Mesenchymal stem cell (in vitro differentiated cells and primary cell): ENCODE measurements around the gene DCDC1.

Experiments used
- DNase-seq: peaks from one replicate; pipeline ENCODE4 v3.0.0-alpha.2; 2013
- H2AFZ ChIP-seq: one replicate; pipeline ENCODE4 v1.6.1; 2013; ENCODE audit warnings: low read depth, mild to moderate bottlenecking, control low read depth, inconsistent platforms, low read length, moderate library complexity
- H2AK5ac ChIP-seq: 2 replicates; pipeline ENCODE4 v1.6.1; 2013; ENCODE audit warnings: low read length, moderate library complexity, mild to moderate bottlenecking, inconsistent platforms; ENCODE audit not compliant: severe bottlenecking
- H2BK120ac ChIP-seq: one replicate; pipeline ENCODE4 v1.6.1; 2013; ENCODE audit warnings: low read depth, mild to moderate bottlenecking, inconsistent platforms, low read length, moderate library complexity
- H2BK12ac ChIP-seq, 2 experiments: one replicate each; pipeline ENCODE4 v1.6.1; 2013; ENCODE audit warnings: inconsistent platforms in 2 of 2, low read length in 2 of 2, mild to moderate bottlenecking in 2 of 2, moderate library complexity in 2 of 2, control low read depth in 1 of 2
- H2BK15ac ChIP-seq: one replicate; pipeline ENCODE4 v1.6.1; 2013; ENCODE audit warnings: mild to moderate bottlenecking, low read depth, inconsistent platforms; ENCODE audit not compliant: poor library complexity, severe bottlenecking
- H2BK5ac ChIP-seq: 2 replicates; pipeline ENCODE4 v1.6.1; 2013; ENCODE audit warnings: low read depth, mild to moderate bottlenecking, low read length, control low read depth, inconsistent platforms; ENCODE audit not compliant: poor library complexity, severe bottlenecking
- H3K14ac ChIP-seq, 2 experiments: one replicate each; pipeline ENCODE4 v1.6.1; 2013; ENCODE audit warnings: inconsistent platforms in 2 of 2, low read length in 2 of 2, control low read depth in 1 of 2, mild to moderate bottlenecking in 1 of 2, moderate library complexity in 1 of 2
- H3K18ac ChIP-seq, 2 experiments: one replicate each; pipeline ENCODE4 v1.6.1; 2013; ENCODE audit warnings: inconsistent platforms in 2 of 2, low read length in 2 of 2, control low read depth in 1 of 2, low read depth in 1 of 2, mild to moderate bottlenecking in 1 of 2
- H3K23ac ChIP-seq, 2 experiments: one replicate each; pipeline ENCODE4 v1.6.1; 2013; ENCODE audit warnings: inconsistent platforms in 2 of 2, low read length in 2 of 2, mild to moderate bottlenecking in 2 of 2, moderate library complexity in 2 of 2, control low read depth in 1 of 2
- H3K27ac ChIP-seq: 2 replicates; pipeline ENCODE4 v1.5.1; 2013; ENCODE audit warnings: mild to moderate bottlenecking, moderate library complexity, low read length, control low read depth, inconsistent platforms; ENCODE audit not compliant: poor library complexity, severe bottlenecking
- H3K27me3 ChIP-seq, 2 experiments: 2 replicates each; pipeline versions ENCODE4 v1.6.1 to v1.7.0; 2013; ENCODE audit warnings: low read length in 2 of 2, mild to moderate bottlenecking in 2 of 2, moderate library complexity in 2 of 2, control low read depth in 1 of 2, inconsistent platforms in 1 of 2; ENCODE audit not compliant: control insufficient read depth in 1 of 2, insufficient read depth in 1 of 2
- H3K36me3 ChIP-seq, 2 experiments: 2 replicates each; pipeline versions ENCODE4 v1.6.1 to v1.7.0; 2013; ENCODE audit warnings: low read length in 2 of 2, control low read depth in 1 of 2, inconsistent platforms in 1 of 2, low read depth in 1 of 2, mild to moderate bottlenecking in 1 of 2; ENCODE audit not compliant: insufficient read depth in 2 of 2, control insufficient read depth in 1 of 2
- H3K4ac ChIP-seq, 2 experiments: one replicate each; pipeline ENCODE4 v1.6.1; 2013; ENCODE audit warnings: inconsistent platforms in 2 of 2, low read length in 2 of 2, mild to moderate bottlenecking in 2 of 2, moderate library complexity in 2 of 2, control low read depth in 1 of 2, low read depth in 1 of 2
- H3K4me1 ChIP-seq: 2 replicates; pipeline ENCODE4 v1.6.1; 2013; ENCODE audit warnings: low read depth, low read length, control low read depth; ENCODE audit not compliant: control insufficient read depth, insufficient read depth
- H3K4me2 ChIP-seq: 2 replicates; pipeline ENCODE4 v1.6.1; 2013; ENCODE audit warnings: low read length, mild to moderate bottlenecking, inconsistent platforms; ENCODE audit not compliant: poor library complexity, severe bottlenecking
- H3K4me3 ChIP-seq, 2 experiments: 2 replicates each; pipeline versions ENCODE4 v1.5.1 to v1.7.0; 2013; ENCODE audit warnings: low read length in 2 of 2, mild to moderate bottlenecking in 2 of 2, control low read depth in 1 of 2, low read depth in 1 of 2; ENCODE audit not compliant: insufficient read depth in 1 of 2
- H3K79me1 ChIP-seq: replicated peaks from 2 replicates; pipeline ENCODE4 v1.6.1; 2013; ENCODE audit warnings: mild to moderate bottlenecking, control low read depth, low read length, inconsistent platforms; ENCODE audit not compliant: poor library complexity, severe bottlenecking
- H3K9ac ChIP-seq: 2 replicates; pipeline ENCODE4 v1.7.0; 2013; ENCODE audit warnings: mild to moderate bottlenecking, low read length, moderate library complexity
- H3K9me3 ChIP-seq: 2 replicates; pipeline ENCODE4 v1.7.0; 2013; ENCODE audit warnings: mild to moderate bottlenecking, low read length; ENCODE audit not compliant: control insufficient read depth
- H4K8ac ChIP-seq: one replicate; pipeline ENCODE4 v1.6.1; 2013; ENCODE audit warnings: inconsistent platforms, mild to moderate bottlenecking, low read length, moderate library complexity
- H4K91ac ChIP-seq: one replicate; pipeline ENCODE4 v1.6.1; 2013; ENCODE audit warnings: mild to moderate bottlenecking, low read length, inconsistent platforms
- WGBS: methylation state at CpG from one replicate; pipeline ENCODE4 v1.1.7; 2013; ENCODE audit warnings: mixed read lengths; 5-methylcytosine and 5-hydroxymethylcytosine counted together

Gene DCDC1

GRCh38 chr11:30917859-30918478, 451.6 kb downstream of the DCDC1 start:
- Histone ChIP-seq H3K9ac (no peak overlapping the region), H2BK15ac (no peak overlapping the region), H3K4me2 (no peak overlapping the region), H3K23ac (no peak overlapping the region), H2BK12ac (no peak overlapping the region), H3K9me3 (no peaks in the 10 kb centered on the region), H3K4me1 (no peaks in the 10 kb centered on the region), H4K91ac (no peak overlapping the region), H3K4ac (no peak overlapping the region), H4K8ac (no peak overlapping the region), H2BK5ac (no peak overlapping the region), H3K79me1 (no peaks in the 10 kb centered on the region), H3K27me3 (peaks cover 0 to 4% of the 10 kb centered on the region in 2 experiments), H2AFZ (no peak overlapping the region), H2BK120ac (no peak overlapping the region), H3K4me3 (no peak overlapping the region), H3K18ac (no peak overlapping the region), H2AK5ac (no peak overlapping the region), H3K14ac (no peak overlapping the region), H3K36me3 (no peaks in the 10 kb centered on the region), H3K27ac (no peak overlapping the region)
- peak; percentile 56 for DNase-seq
- WGBS = 18% methylated on average over 1 of the region's 6 CpGs

GRCh38 chr11:30917266-30917665, 452.3 kb downstream of the DCDC1 start:
- no peak overlapping the region for H4K91ac ChIP-seq
- no peak overlapping the region for H2AFZ ChIP-seq
- H3K4me3 ChIP-seq = no peak overlapping the region
- H3K9me3 ChIP-seq = no peaks in the 10 kb centered on the region
- no peaks in the 10 kb centered on the region for H3K36me3 ChIP-seq
- H3K27me3 ChIP-seq = peaks cover 0 to 4% of the 10 kb centered on the region in 2 experiments
- H3K79me1 ChIP-seq = no peaks in the 10 kb centered on the region
- H3K23ac ChIP-seq = no peak overlapping the region
- no peak overlapping the region for H3K4ac ChIP-seq
- H3K18ac ChIP-seq = no peak overlapping the region
- 88% methylated on average over 2 of the region's 2 CpGs for WGBS
- H3K4me2 ChIP-seq = no peak overlapping the region
- no peak overlapping the region for H4K8ac ChIP-seq
- no peak overlapping the region for H3K14ac ChIP-seq
- H3K9ac ChIP-seq = no peak overlapping the region
- no peak overlapping the region for H2AK5ac ChIP-seq
- H3K27ac ChIP-seq = no peak overlapping the region
- no peak for DNase-seq
- no peak overlapping the region for H2BK120ac ChIP-seq
- no peak overlapping the region for H2BK12ac ChIP-seq
- no peaks in the 10 kb centered on the region for H3K4me1 ChIP-seq
- no peak overlapping the region for H2BK15ac ChIP-seq
- H2BK5ac ChIP-seq = no peak overlapping the region

GRCh38 chr11:30916764-30917163, 452.8 kb downstream of the DCDC1 start:
- H3K79me1 ChIP-seq = no peaks in the 10 kb centered on the region
- WGBS = 82% methylated on average over 3 of the region's 4 CpGs
- no peak overlapping the region for H3K14ac ChIP-seq
- H3K27ac ChIP-seq = no peak overlapping the region
- no peak overlapping the region for H3K9ac ChIP-seq
- H3K4me1 ChIP-seq = no peaks in the 10 kb centered on the region
- H3K27me3 ChIP-seq = peaks cover 0 to 2% of the 10 kb centered on the region in 2 experiments
- H2BK15ac ChIP-seq = no peak overlapping the region
- H3K4ac ChIP-seq = no peak overlapping the region
- H2BK120ac ChIP-seq = no peak overlapping the region
- H2AK5ac ChIP-seq = no peak overlapping the region
- no peak overlapping the region for H3K18ac ChIP-seq
- H3K4me2 ChIP-seq = no peak overlapping the region
- H4K91ac ChIP-seq = no peak overlapping the region
- no peak overlapping the region for H4K8ac ChIP-seq
- H3K4me3 ChIP-seq = no peak overlapping the region
- no peak overlapping the region for H2BK5ac ChIP-seq
- no peak overlapping the region for H3K23ac ChIP-seq
- H3K36me3 ChIP-seq = no peaks in the 10 kb centered on the region
- no peak overlapping the region for H2BK12ac ChIP-seq
- no peaks in the 10 kb centered on the region for H3K9me3 ChIP-seq
- no peak overlapping the region for H2AFZ ChIP-seq
- DNase-seq = no peak

GRCh38 chr11:30914143-30914762, 455.3 kb downstream of the DCDC1 start:
- peak; percentile 38 for DNase-seq
- Histone ChIP-seq H3K27ac (no peak overlapping the region), H3K36me3 (no peaks in the 10 kb centered on the region), H3K4me3 (no peak overlapping the region), H4K91ac (no peak overlapping the region), H3K23ac (no peak overlapping the region), H2BK120ac (no peak overlapping the region), H2AK5ac (no peak overlapping the region), H3K4me2 (no peak overlapping the region), H3K9ac (no peak overlapping the region), H2BK12ac (no peak overlapping the region), H2BK15ac (no peak overlapping the region), H3K4ac (no peak overlapping the region), H3K14ac (no peak overlapping the region), H3K18ac (no peak overlapping the region), H3K27me3 (no peaks in the 10 kb centered on the region), H3K79me1 (no peaks in the 10 kb centered on the region), H2BK5ac (no peak overlapping the region), H3K9me3 (no peaks in the 10 kb centered on the region), H2AFZ (no peak overlapping the region), H4K8ac (no peak overlapping the region), H3K4me1 (no peaks in the 10 kb centered on the region)
- 22% methylated on average over 7 of the region's 8 CpGs for WGBS
